Suprapubic skin (tissue), 4 donors: Measurements from ENCODE around the gene EPHA5. TPM values are rescaled to one million over a fixed set of nuclear protein-coding genes. Genes with fewer than 3 reads are reported as not detected.
"Not testable (repeated sequence)": the region's sequence is repeated elsewhere in the genome, so short reads cannot be mapped to it uniquely, and the experiment has no call there.

Source experiments
- DNase-seq, 2 donors: peaks; one replicate each; pipeline ENCODE4 v3.0.0-alpha.2; 2019; ENCODE audit warnings: low spot score in 2 of 2
- H3K27ac ChIP-seq: fragments of 200-600 bp; sonication (generic); one replicate; pipeline ENCODE4 v1.5.1; 2019
- H3K27me3 ChIP-seq: fragments of 200-600 bp; sonication (generic); one replicate; pipeline ENCODE4 v1.5.1; 2019
- H3K36me3 ChIP-seq: fragments of 200-600 bp; sonication (generic); one replicate; pipeline ENCODE4 v1.5.1; 2019
- H3K4me1 ChIP-seq: fragments of 200-600 bp; sonication (generic); one replicate; pipeline ENCODE4 v1.5.1; 2019
- H3K4me3 ChIP-seq: fragments of 200-600 bp; sonication (generic); one replicate; pipeline ENCODE4 v1.5.1; 2019; ENCODE audit warnings: mild to moderate bottlenecking
- H3K9me3 ChIP-seq: fragments of 200-600 bp; sonication (generic); one replicate; pipeline ENCODE4 v1.5.1; 2019
- CTCF ChIP-seq, 2 donors: fragments of 200-600 bp in 1 of 2; fragments of 450-650 bp in 1 of 2; sonication (generic) in 1 of 2; IDR thresholded peaks; one replicate each; pipeline ENCODE4 v1.5.1; 2016 to 2019; ENCODE audit warnings: antibody characterized with exemption in 2 of 2, mild to moderate bottlenecking in 1 of 2, moderate library complexity in 1 of 2
- EP300 ChIP-seq: sonication (generic); formaldehyde crosslinking; IDR thresholded peaks from one replicate; pipeline ENCODE4 v1.6.1; 2017; ENCODE audit warnings: antibody characterized with exemption
- POLR2A ChIP-seq, 2 donors: fragments of 450-650 bp; IDR thresholded peaks; one replicate each; pipeline ENCODE4 v1.6.1; 2017; ENCODE audit warnings: antibody characterized with exemption in 2 of 2, mild to moderate bottlenecking in 2 of 2, moderate library complexity in 2 of 2
- POLR2AphosphoS5 ChIP-seq, 3 donors: sonication (generic); formaldehyde crosslinking; IDR thresholded peaks; one replicate each; pipeline ENCODE4 v1.6.1; 2017; ENCODE audit warnings: antibody characterized with exemption in 3 of 3
- WGBS: methylation state at CpG from one replicate; pipeline ENCODE4 v1.1.5; 2018; 5-methylcytosine and 5-hydroxymethylcytosine counted together
- total RNA-seq, 4 donors: library from RNA; depleted of rRNA; stranded (reverse); fragments of >200 nt; gene quantifications; one replicate each; pipeline ENCODE4 v1.1.0, GENCODE V29; 2016

The EPHA5 gene
- total RNA-seq, 4 donors from 2014 or later = 0.15 to 0.55 (median 0.37) TPM

DNA sequence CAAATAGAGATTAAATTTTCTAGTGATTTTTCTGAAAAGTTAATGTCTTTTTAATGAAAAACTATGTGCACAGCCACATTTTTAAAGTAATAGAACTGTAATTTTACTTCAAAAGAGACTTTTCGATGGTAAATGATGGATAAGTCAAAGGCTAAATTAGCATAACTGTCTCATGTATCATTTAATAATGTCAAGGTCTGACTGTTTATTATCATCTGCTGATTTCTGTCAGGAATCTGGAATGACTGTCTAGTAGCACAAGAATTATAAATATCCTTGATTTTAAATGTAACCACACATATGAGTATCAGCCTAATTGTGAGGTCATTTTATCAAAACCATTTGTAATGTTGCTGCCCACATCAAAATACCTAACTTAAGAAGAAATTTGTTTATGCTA lies 333.8 kb downstream of the EPHA5 start:
- DNase-seq = no peak
- H3K36me3 ChIP-seq = no peaks in the 10 kb centered on the region
- H3K27ac ChIP-seq = no peak overlapping the region
- WGBS = 38% methylated on average over 1 of the region's 1 CpG
- TF ChIP-seq POLR2AphosphoS5 (IDR thresholded peaks at IDR 0.05) (no peak), EP300 (no peak), POLR2A (IDR thresholded peaks at IDR 0.05) (no peak), CTCF (IDR thresholded peaks at IDR 0.05) (no peak)
- H3K4me1 ChIP-seq = no peaks in the 10 kb centered on the region
- no peaks in the 10 kb centered on the region for H3K27me3 ChIP-seq
- H3K9me3 ChIP-seq = no peaks in the 10 kb centered on the region
- no peak overlapping the region for H3K4me3 ChIP-seq

GRCh38 chr4:65316534-65316933 lies 353.8 kb downstream of the EPHA5 start:
- H3K27ac ChIP-seq = no peak overlapping the region
- no peak overlapping the region for H3K4me3 ChIP-seq
- H3K4me1 ChIP-seq = no peaks in the 10 kb centered on the region
- H3K36me3 ChIP-seq = no peaks in the 10 kb centered on the region
- TF ChIP-seq CTCF (IDR thresholded peaks at IDR 0.05) = no peak
- no peak for TF ChIP-seq POLR2AphosphoS5 (IDR thresholded peaks at IDR 0.05)
- no peak for TF ChIP-seq EP300
- no peak for TF ChIP-seq POLR2A (IDR thresholded peaks at IDR 0.05)
- H3K27me3 ChIP-seq = no peaks in the 10 kb centered on the region
- H3K9me3 ChIP-seq = no peaks in the 10 kb centered on the region
- WGBS = 70% methylated on average over 4 of the region's 4 CpGs
- no peak for DNase-seq

- TF ChIP-seq CTCF (IDR thresholded peaks at IDR 0.05) = no peak
- H3K27me3 ChIP-seq = no peaks in the 10 kb centered on the region
- H3K9me3 ChIP-seq = no peaks in the 10 kb centered on the region
- no peak for DNase-seq
- no peak overlapping the region for H3K4me3 ChIP-seq
- no peak overlapping the region for H3K27ac ChIP-seq
- no peaks in the 10 kb centered on the region for H3K36me3 ChIP-seq
- WGBS = 86% methylated on average over 3 of the region's 3 CpGs
- no peaks in the 10 kb centered on the region for H3K4me1 ChIP-seq
These were observed 359.2 kb downstream of the EPHA5 start for GRCh38 chr4:65311120-65311519.

- Histone ChIP-seq H3K36me3 (no peaks in the 10 kb centered on the region), H3K9me3 (no peaks in the 10 kb centered on the region), H3K27me3 (no peaks in the 10 kb centered on the region), H3K4me1 (no peaks in the 10 kb centered on the region), H3K27ac (no peak overlapping the region), H3K4me3 (no peak overlapping the region)
- 73% methylated on average over 1 of the region's 1 CpG for WGBS
- TF ChIP-seq CTCF (IDR thresholded peaks at IDR 0.05) = no peak
- no peak for TF ChIP-seq POLR2A (IDR thresholded peaks at IDR 0.05)
- no peak for TF ChIP-seq POLR2AphosphoS5 (IDR thresholded peaks at IDR 0.05)
- no peak for TF ChIP-seq EP300
- no peak for DNase-seq
These were observed 359.7 kb downstream of the EPHA5 start for GRCh38 chr4:65310586-65310985.

- H3K4me3 ChIP-seq, H3K36me3 ChIP-seq, DNase-seq, H3K27me3 ChIP-seq, H3K27ac ChIP-seq, H3K4me1 ChIP-seq, H3K9me3 ChIP-seq: not testable (repeated sequence)
- WGBS = 95% methylated on average over 8 of the region's 8 CpGs
These were observed 361.7 kb downstream of the EPHA5 start for GRCh38 chr4:65308626-65309025.

GRCh38 chr4:65302145-65302544 lies 368.1 kb downstream of the EPHA5 start:
- Histone ChIP-seq H3K9me3 (no peaks in the 10 kb centered on the region), H3K36me3 (no peaks in the 10 kb centered on the region), H3K27me3 (no peaks in the 10 kb centered on the region), H3K4me3 (no peak overlapping the region), H3K4me1 (no peaks in the 10 kb centered on the region), H3K27ac (no peak overlapping the region)
- TF ChIP-seq CTCF (IDR thresholded peaks at IDR 0.05) (no peak), POLR2AphosphoS5 (IDR thresholded peaks at IDR 0.05) (no peak), POLR2A (IDR thresholded peaks at IDR 0.05) (no peak), EP300 (no peak)
- DNase-seq = no peak
- 20% methylated on average over 1 of the region's 1 CpG for WGBS
